HepG2 (cell line): Measurements from ENCODE around the gene RAB3B. TPM values are rescaled to one million over a fixed set of nuclear protein-coding genes. Genes with fewer than 3 reads are reported as not detected.

Source experiments
- BCL6 ChIP-seq: IDR thresholded peaks from 2 replicates; pipeline ENCODE4 v1.6.1; 2016; ENCODE audit warnings: missing genetic modification reagents, missing compliant biosample characterization
- CHD4 ChIP-seq: fragments of 200-600 bp; sonication (generic); IDR thresholded peaks from 2 replicates; pipeline ENCODE4 v1.7.0; 2017; ENCODE audit warnings: mild to moderate bottlenecking, low read length, borderline replicate concordance
- DMTF1 ChIP-seq: sonication (generic); formaldehyde crosslinking; IDR thresholded peaks from 2 replicates; pipeline ENCODE4 v1.4.0; 2020; ENCODE audit warnings: mild to moderate bottlenecking, missing genetic modification reagents
- HOMEZ ChIP-seq: IDR thresholded peaks from 2 replicates; pipeline ENCODE4 v1.6.1; 2016; ENCODE audit warnings: low read depth
- MLXIP ChIP-seq: sonication (generic); formaldehyde crosslinking; IDR thresholded peaks from 2 replicates; pipeline ENCODE4 v1.9.0; 2021; ENCODE audit warnings: missing genetic modification reagents, borderline replicate concordance
- MXI1 ChIP-seq: IDR thresholded peaks from 3 replicates; pipeline ENCODE4 v1.6.1; 2012; ENCODE audit warnings: low read depth, low read length, inconsistent platforms, borderline replicate concordance
- NR2F2 ChIP-seq: IDR thresholded peaks from 2 replicates; pipeline ENCODE4 v1.6.1; 2012; ENCODE audit warnings: low read depth, inconsistent platforms, borderline replicate concordance
- NR2F6 ChIP-seq, 2 experiments: IDR thresholded peaks; 2 replicates each; pipeline ENCODE4 v1.6.1; 2016; ENCODE audit warnings: antibody characterized with exemption in 1 of 2, mild to moderate bottlenecking in 1 of 2
- PTBP1 ChIP-seq: fragments of 200-400 bp; formaldehyde crosslinking; IDR thresholded peaks from 2 replicates; pipeline ENCODE4 v1.6.1; 2018; ENCODE audit warnings: low read length, low read depth; ENCODE audit not compliant: poor library complexity, severe bottlenecking
- RBFOX2 ChIP-seq: fragments of 200-400 bp; formaldehyde crosslinking; IDR thresholded peaks from 2 replicates; pipeline ENCODE4 v1.6.1; 2017; ENCODE audit warnings: low read depth, mild to moderate bottlenecking, low read length
- RXRA ChIP-seq: sonication (generic); formaldehyde crosslinking; IDR thresholded peaks from 2 replicates; pipeline ENCODE4 v1.5.1; 2020; ENCODE audit warnings: missing genetic modification reagents
- SIX4 ChIP-seq: sonication (generic); formaldehyde crosslinking; IDR thresholded peaks from 2 replicates; pipeline ENCODE4 v1.4.0; 2020; ENCODE audit warnings: missing genetic modification reagents
- U2AF2 ChIP-seq: fragments of 200-400 bp; formaldehyde crosslinking; IDR thresholded peaks from 2 replicates; pipeline ENCODE4 v1.6.1; 2017; ENCODE audit warnings: low read depth, mild to moderate bottlenecking, low read length
- ZC3H13 ChIP-seq: sonication (generic); formaldehyde crosslinking; IDR thresholded peaks from 2 replicates; pipeline ENCODE4 v1.8.1; 2023; ENCODE audit warnings: mild to moderate bottlenecking, missing genetic modification reagents, moderate library complexity
- ZKSCAN8 ChIP-seq: IDR thresholded peaks from 2 replicates; pipeline ENCODE4 v1.6.1; 2016; ENCODE audit warnings: borderline replicate concordance, missing genetic modification reagents, missing compliant biosample characterization
- ZNF101 ChIP-seq: sonication (generic); formaldehyde crosslinking; IDR thresholded peaks from 2 replicates; pipeline ENCODE4 v1.4.0; 2020; ENCODE audit warnings: mild to moderate bottlenecking, low read depth, missing genetic modification reagents, borderline replicate concordance
- ZNF180 ChIP-seq: sonication (generic); formaldehyde crosslinking; IDR thresholded peaks from 2 replicates; pipeline ENCODE4 v1.4.0; 2020; ENCODE audit warnings: low read depth, missing genetic modification reagents, borderline replicate concordance
- ZNF570 ChIP-seq: sonication (generic); formaldehyde crosslinking; IDR thresholded peaks from 2 replicates; pipeline ENCODE4 v1.4.0; 2020; ENCODE audit warnings: mild to moderate bottlenecking, missing genetic modification reagents, borderline replicate concordance
- ZNF891 ChIP-seq: sonication (generic); formaldehyde crosslinking; IDR thresholded peaks from 2 replicates; pipeline ENCODE4 v1.5.0; 2020; ENCODE audit warnings: mild to moderate bottlenecking, missing genetic modification reagents
- ZSCAN31 ChIP-seq: sonication (generic); formaldehyde crosslinking; IDR thresholded peaks from 2 replicates; pipeline ENCODE4 v1.5.0; 2020; ENCODE audit warnings: low read depth, mild to moderate bottlenecking, missing genetic modification reagents
- polyA plus RNA-seq, 8 experiments: library from polyadenylated mRNA; depleted of rRNA in 3 of 8; stranded (reverse) in 7 of 8; unstranded in 1 of 8; fragments of >200 nt; fragmentation: Illumina TruSeq in 4 of 8; extraction: Trizol in 4 of 8; gene quantifications; 2 replicates each; pipeline versions ENCODE4 v1.2.1 to v1.2.3, GENCODE V29; 2011 to 2016; ENCODE audit warnings: low read depth in 4 of 8, missing spikeins in 1 of 8, mixed read lengths in 1 of 8; ENCODE audit not compliant: insufficient read depth in 1 of 8
- total RNA-seq, 5 experiments: library from RNA; depleted of rRNA; stranded (reverse); fragments of >200 nt; fragmentation: Illumina TruSeq; extraction: Trizol; gene quantifications; 2 replicates each; pipeline ENCODE4 v1.2.3, GENCODE V29; 2016; ENCODE audit warnings: low read depth in 1 of 5
- TF ChIP-seq, protein P1 (sequence below): sonication (generic); formaldehyde crosslinking; IDR thresholded peaks from 2 replicates; pipeline ENCODE4 v1.5.0; 2020; ENCODE audit warnings: mild to moderate bottlenecking, missing genetic modification reagents, borderline replicate concordance

The RAB3B gene
- total and polyA plus RNA-seq, 2 of the 13 experiments (the other 11 are each of a cell fraction or from before 2014, with no cell fraction given) = 1.0 to 1.2 TPM

GRCh38 chr1:52002038-52002917 lies 11.8 kb upstream of the RAB3B start (continued):
- TF ChIP-seq RXRA (CRISPR knock-in tag) (no peak), HOMEZ (CRISPR knock-in tag) (no peak), ZKSCAN8 (no peak), ZSCAN31 (CRISPR knock-in tag) (no peak), SIX4 (CRISPR knock-in tag) (no peak), MXI1 (no peak), DMTF1 (CRISPR knock-in tag) (no peak), ZNF891 (CRISPR knock-in tag) (no peak), ZNF101 (CRISPR knock-in tag) (no peak), BCL6 (peak; percentile 89), ZNF180 (CRISPR knock-in tag) (no peak), ZC3H13 (no peak), NR2F6 (IDR thresholded peaks at IDR 0.05) (no peak), NR2F6 (CRISPR knock-in tag; IDR thresholded peaks at IDR 0.05) (0 out of 2 replicates have a peak, but pooled peaks have one; percentile 53), ZNF570 (CRISPR knock-in tag) (no peak), RBFOX2 (no peak), U2AF2 (no peak), MLXIP (CRISPR knock-in tag) (no peak), PTBP1 (no peak), CHD4 (no peak), NR2F2 (no peak)
- TF ChIP-seq, protein P1, sequence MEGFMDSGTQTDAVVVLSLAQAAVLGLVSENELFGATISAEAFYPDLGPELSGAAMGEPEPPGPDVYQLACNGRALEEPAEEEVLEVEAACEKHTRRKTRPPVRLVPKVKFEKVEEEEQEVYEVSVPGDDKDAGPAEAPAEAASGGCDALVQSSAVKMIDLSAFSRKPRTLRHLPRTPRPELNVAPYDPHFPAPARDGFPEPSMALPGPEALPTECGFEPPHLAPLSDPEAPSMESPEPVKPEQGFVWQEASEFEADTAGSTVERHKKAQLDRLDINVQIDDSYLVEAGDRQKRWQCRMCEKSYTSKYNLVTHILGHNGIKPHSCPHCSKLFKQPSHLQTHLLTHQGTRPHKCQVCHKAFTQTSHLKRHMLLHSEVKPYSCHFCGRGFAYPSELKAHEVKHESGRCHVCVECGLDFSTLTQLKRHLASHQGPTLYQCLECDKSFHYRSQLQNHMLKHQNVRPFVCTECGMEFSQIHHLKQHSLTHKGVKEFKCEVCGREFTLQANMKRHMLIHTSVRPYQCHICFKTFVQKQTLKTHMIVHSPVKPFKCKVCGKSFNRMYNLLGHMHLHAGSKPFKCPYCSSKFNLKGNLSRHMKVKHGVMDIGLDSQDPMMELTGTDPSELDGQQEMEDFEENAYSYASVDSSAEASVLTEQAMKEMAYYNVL (CRISPR knock-in tag) = no peak
